Astrocyte (in vitro differentiated cells and primary cell): ENCODE data around the gene NAAA. TPM values are rescaled to one million over a fixed set of nuclear protein-coding genes. Genes with fewer than 3 reads are reported as not detected.

ENCODE experiments used
- DNase-seq: peaks from one replicate; pipeline ENCODE4 v3.0.0-alpha.2; 2010; ENCODE audit warnings: low read depth
- FAIRE-seq: peaks from 2 replicates; lab custom pipeline; 2011; peaks lifted over from hg19 to GRCh38; lab: Jason Lieb, UNC
- H2AFZ ChIP-seq: 2 replicates; pipeline ENCODE4 v1.6.0; 2012; ENCODE audit warnings: low read depth, low read length, inconsistent platforms
- H3K27ac ChIP-seq: 2 replicates; pipeline ENCODE4 v1.5.1; 2011; ENCODE audit warnings: low read depth, low read length, inconsistent platforms
- H3K27me3 ChIP-seq: 2 replicates; pipeline ENCODE4 v1.6.0; 2011; ENCODE audit warnings: low read length, inconsistent platforms; ENCODE audit not compliant: insufficient read depth
- H3K36me3 ChIP-seq: 2 replicates; pipeline ENCODE4 v1.5.1; 2011; ENCODE audit warnings: low read length, inconsistent platforms; ENCODE audit not compliant: insufficient read depth
- H3K4me1 ChIP-seq: 2 replicates; pipeline ENCODE4 v1.5.1; 2011; ENCODE audit warnings: low read length, inconsistent platforms; ENCODE audit not compliant: insufficient read depth
- H3K4me2 ChIP-seq: 2 replicates; pipeline ENCODE4 v1.6.0; 2012; ENCODE audit warnings: low read length, inconsistent platforms
- H3K4me3 ChIP-seq: 2 replicates; pipeline ENCODE4 v1.5.1; 2011; ENCODE audit warnings: low read depth, mild to moderate bottlenecking, low read length, inconsistent platforms; ENCODE audit not compliant: insufficient read depth
- H3K79me2 ChIP-seq: 2 replicates; pipeline ENCODE4 v1.6.0; 2012; ENCODE audit warnings: mild to moderate bottlenecking, low read length, inconsistent platforms; ENCODE audit not compliant: insufficient read depth
- H3K9ac ChIP-seq: 2 replicates; pipeline ENCODE4 v1.6.0; 2012; ENCODE audit warnings: mild to moderate bottlenecking, low read length, inconsistent platforms
- H3K9me3 ChIP-seq: 2 replicates; pipeline ENCODE4 v1.5.1; 2012; ENCODE audit warnings: low read depth, mild to moderate bottlenecking, low read length, inconsistent platforms; ENCODE audit not compliant: insufficient read depth
- H4K20me1 ChIP-seq: 2 replicates; pipeline ENCODE4 v1.6.0; 2012; ENCODE audit warnings: low read length, inconsistent platforms; ENCODE audit not compliant: insufficient read depth
- H3K27ac Mint-ChIP-seq: one replicate; pipeline ENCODE4 v1.8.0; 2021; ENCODE audit warnings: mild to moderate bottlenecking, mixed read lengths; ENCODE audit not compliant: unreplicated experiment
- H3K27me3 Mint-ChIP-seq: one replicate; pipeline ENCODE4 v1.8.0; 2021; ENCODE audit warnings: low read depth, mixed read lengths; ENCODE audit not compliant: unreplicated experiment
- H3K36me3 Mint-ChIP-seq: one replicate; pipeline ENCODE4 v1.8.0; 2021; ENCODE audit warnings: low read depth, mixed read lengths; ENCODE audit not compliant: unreplicated experiment
- H3K4me1 Mint-ChIP-seq: one replicate; pipeline ENCODE4 v1.8.0; 2021; ENCODE audit warnings: low read depth, mixed read lengths; ENCODE audit not compliant: unreplicated experiment
- H3K4me3 Mint-ChIP-seq: one replicate; pipeline ENCODE4 v1.8.0; 2021; ENCODE audit warnings: mild to moderate bottlenecking, moderate library complexity, mixed read lengths; ENCODE audit not compliant: unreplicated experiment
- H3K9me3 Mint-ChIP-seq: one replicate; pipeline ENCODE4 v1.8.0; 2021; ENCODE audit warnings: mild to moderate bottlenecking, mixed read lengths; ENCODE audit not compliant: unreplicated experiment
- EZH2 ChIP-seq: IDR thresholded peaks from 2 replicates; pipeline ENCODE4 v1.6.1; 2012; ENCODE audit warnings: mild to moderate bottlenecking, low read length, inconsistent platforms; ENCODE audit not compliant: insufficient read depth
- total RNA-seq: library from RNA; stranded (reverse); gene quantifications from 2 replicates; pipeline ENCODE4 v1.2.1, GENCODE V29; 2021
- TF ChIP-seq, protein P1 (sequence below): IDR thresholded peaks from 2 replicates; pipeline ENCODE4 v1.5.1; 2011; ENCODE audit warnings: low read depth, mild to moderate bottlenecking, inconsistent platforms, low read length, moderate library complexity; ENCODE audit not compliant: insufficient read depth

The NAAA gene
- total RNA-seq, 1 donor from 2014 or later = 13.5 TPM

GRCh38 chr4:75908555-75908954, 32.3 kb downstream of the NAAA start:
- H3K9ac ChIP-seq = no peak overlapping the region
- no peaks in the 10 kb centered on the region for H3K27me3 ChIP-seq
- no peaks in the 10 kb centered on the region for H3K79me2 ChIP-seq
- no peak for DNase-seq
- H3K27ac Mint-ChIP-seq = no peak overlapping the region
- H3K9me3 Mint-ChIP-seq = peaks cover 3% of the 10 kb centered on the region
- H3K27ac ChIP-seq = no peak overlapping the region
- H3K4me2 ChIP-seq = no peak overlapping the region
- no peak overlapping the region for H2AFZ ChIP-seq
- H3K36me3 Mint-ChIP-seq = no peaks in the 10 kb centered on the region
- FAIRE-seq = no peak
- H3K36me3 ChIP-seq = no peaks in the 10 kb centered on the region
- no peak overlapping the region for H3K4me3 Mint-ChIP-seq
- no peak overlapping the region for H3K4me3 ChIP-seq
- no peaks in the 10 kb centered on the region for H3K4me1 ChIP-seq
- no peaks in the 10 kb centered on the region for H4K20me1 ChIP-seq
- H3K27me3 Mint-ChIP-seq = peaks cover 2% of the 10 kb centered on the region
- no peaks in the 10 kb centered on the region for H3K4me1 Mint-ChIP-seq
- no peaks in the 10 kb centered on the region for H3K9me3 ChIP-seq
- TF ChIP-seq EZH2 = no peak
- TF ChIP-seq, protein P1, sequence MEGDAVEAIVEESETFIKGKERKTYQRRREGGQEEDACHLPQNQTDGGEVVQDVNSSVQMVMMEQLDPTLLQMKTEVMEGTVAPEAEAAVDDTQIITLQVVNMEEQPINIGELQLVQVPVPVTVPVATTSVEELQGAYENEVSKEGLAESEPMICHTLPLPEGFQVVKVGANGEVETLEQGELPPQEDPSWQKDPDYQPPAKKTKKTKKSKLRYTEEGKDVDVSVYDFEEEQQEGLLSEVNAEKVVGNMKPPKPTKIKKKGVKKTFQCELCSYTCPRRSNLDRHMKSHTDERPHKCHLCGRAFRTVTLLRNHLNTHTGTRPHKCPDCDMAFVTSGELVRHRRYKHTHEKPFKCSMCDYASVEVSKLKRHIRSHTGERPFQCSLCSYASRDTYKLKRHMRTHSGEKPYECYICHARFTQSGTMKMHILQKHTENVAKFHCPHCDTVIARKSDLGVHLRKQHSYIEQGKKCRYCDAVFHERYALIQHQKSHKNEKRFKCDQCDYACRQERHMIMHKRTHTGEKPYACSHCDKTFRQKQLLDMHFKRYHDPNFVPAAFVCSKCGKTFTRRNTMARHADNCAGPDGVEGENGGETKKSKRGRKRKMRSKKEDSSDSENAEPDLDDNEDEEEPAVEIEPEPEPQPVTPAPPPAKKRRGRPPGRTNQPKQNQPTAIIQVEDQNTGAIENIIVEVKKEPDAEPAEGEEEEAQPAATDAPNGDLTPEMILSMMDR = no peak

GRCh38 chr4:75907966-75908365, 32.8 kb downstream of the NAAA start:
- H3K36me3 Mint-ChIP-seq = no peaks in the 10 kb centered on the region
- peaks cover 3% of the 10 kb centered on the region for H3K9me3 Mint-ChIP-seq
- H3K79me2 ChIP-seq = no peaks in the 10 kb centered on the region
- no peak overlapping the region for H3K4me3 ChIP-seq
- H3K27me3 Mint-ChIP-seq = peaks cover 2% of the 10 kb centered on the region
- no peak overlapping the region for H3K27ac ChIP-seq
- H3K4me1 Mint-ChIP-seq = no peaks in the 10 kb centered on the region
- TF ChIP-seq, protein P1 = no peak
- no peak for TF ChIP-seq EZH2
- H3K9me3 ChIP-seq = no peaks in the 10 kb centered on the region
- H3K27me3 ChIP-seq = no peaks in the 10 kb centered on the region
- H3K4me1 ChIP-seq = no peaks in the 10 kb centered on the region
- H4K20me1 ChIP-seq = no peaks in the 10 kb centered on the region
- H3K27ac Mint-ChIP-seq = no peak overlapping the region
- H2AFZ ChIP-seq = no peak overlapping the region
- no peaks in the 10 kb centered on the region for H3K36me3 ChIP-seq
- no peak overlapping the region for H3K9ac ChIP-seq
- FAIRE-seq = no peak
- no peak overlapping the region for H3K4me2 ChIP-seq
- no peak overlapping the region for H3K4me3 Mint-ChIP-seq
- DNase-seq = no peak

DNA sequence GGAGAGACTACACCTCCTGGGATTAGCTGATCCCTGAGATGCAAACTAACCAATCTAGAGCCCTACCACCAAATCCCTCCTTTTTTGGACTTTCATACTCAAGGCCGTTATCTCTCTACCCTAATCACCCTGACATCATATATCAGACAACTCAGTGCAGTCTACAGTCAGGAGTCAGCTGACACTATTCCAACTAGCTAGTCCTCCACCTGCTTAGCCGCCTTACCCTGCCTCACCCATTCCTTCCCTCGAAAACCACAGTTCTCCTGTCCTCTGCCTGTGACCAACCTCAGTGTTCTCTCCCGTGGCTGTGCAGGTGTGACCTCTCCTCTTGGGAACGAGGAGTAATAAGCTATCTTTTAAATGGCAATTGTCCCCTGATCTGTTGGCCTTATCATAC, 36.7 kb downstream of the NAAA start:
- TF ChIP-seq, protein P1 = no peak
- Histone ChIP-seq H3K9ac (no peak overlapping the region), H3K27me3 (peaks cover 4% of the 10 kb centered on the region), H3K79me2 (no peaks in the 10 kb centered on the region), H3K4me3 (no peak overlapping the region), H3K36me3 (no peaks in the 10 kb centered on the region), H3K4me2 (no peak overlapping the region), H2AFZ (no peak overlapping the region), H4K20me1 (no peaks in the 10 kb centered on the region), H3K4me1 (no peaks in the 10 kb centered on the region), H3K9me3 (no peaks in the 10 kb centered on the region), H3K27ac (no peak overlapping the region)
- Mint-ChIP-seq H3K4me3 (no peak overlapping the region), H3K4me1 (no peaks in the 10 kb centered on the region), H3K27ac (no peak overlapping the region), H3K9me3 (no peaks in the 10 kb centered on the region), H3K36me3 (no peaks in the 10 kb centered on the region), H3K27me3 (peaks cover 5% of the 10 kb centered on the region)
- FAIRE-seq (no peak), DNase-seq (no peak)
